RCC 7860 (cell line): ENCODE measurements around the gene ATP8B3.
"Not testable (repeated sequence)": the region's sequence is repeated elsewhere in the genome, so short reads cannot be mapped to it uniquely, and the experiment has no call there.

ENCODE experiments used
- DNase-seq: peaks from one replicate; pipeline ENCODE4 v3.0.0-alpha.2; 2015; ENCODE audit warnings: low spot score
- FAIRE-seq: peaks from 2 replicates; lab custom pipeline; 2012; peaks lifted over from hg19 to GRCh38; lab: Jason Lieb, UNC

ATP8B3 gene

DNA sequence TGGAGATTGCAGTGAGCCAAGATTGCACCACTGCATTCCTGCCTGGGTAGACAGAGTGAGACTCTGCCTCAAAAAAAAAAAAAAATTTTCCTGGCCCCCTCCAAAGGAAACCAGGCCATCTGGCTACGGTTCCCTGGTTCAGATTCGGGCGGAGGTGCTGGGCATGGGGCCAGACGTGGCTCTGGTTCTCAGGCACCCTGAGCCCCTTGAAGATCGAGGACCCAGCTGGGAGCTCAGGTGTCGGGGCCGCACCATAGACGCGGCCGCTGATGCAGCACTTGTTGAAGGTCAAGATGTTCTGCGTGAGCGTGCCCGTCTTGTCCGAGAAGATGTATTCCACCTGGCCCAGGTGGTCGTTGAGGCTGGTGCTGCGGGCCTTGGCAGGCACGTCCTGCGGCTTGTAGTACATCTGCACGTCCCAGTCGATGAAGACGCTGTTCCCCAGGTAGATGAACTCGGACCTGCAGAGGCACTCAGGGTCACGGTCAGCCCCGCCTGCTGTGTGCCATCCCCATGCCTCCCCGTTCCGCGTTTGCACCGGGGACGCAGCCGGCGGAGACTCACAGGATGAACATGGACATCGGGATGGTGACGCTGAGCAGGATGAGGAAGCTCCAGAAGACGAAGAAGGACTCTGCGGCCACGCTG lies 12.3 kb downstream of the ATP8B3 start:
- FAIRE-seq: no peak
- no peak for DNase-seq

DNA sequence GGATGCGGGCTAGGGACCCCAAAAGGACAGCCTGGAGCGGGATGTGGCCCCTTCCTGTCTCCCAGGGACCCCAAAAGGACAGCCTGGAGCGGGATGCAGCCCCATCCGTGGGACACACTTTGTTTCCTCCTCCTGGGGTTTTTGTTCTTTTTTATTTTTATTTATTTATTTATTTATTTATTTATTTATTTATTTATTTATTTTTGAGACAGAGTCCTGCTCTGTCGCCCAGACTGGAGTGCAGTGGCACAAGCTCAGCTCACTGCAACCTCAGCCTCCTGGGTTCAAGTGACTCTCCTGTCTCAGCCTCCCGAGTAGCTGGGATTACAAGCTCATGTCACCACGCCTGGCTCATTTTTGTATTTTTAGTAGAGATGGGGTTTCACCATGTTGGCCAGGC lies 14.8 kb downstream of the ATP8B3 start:
- not testable (repeated sequence) for FAIRE-seq, DNase-seq

DNA sequence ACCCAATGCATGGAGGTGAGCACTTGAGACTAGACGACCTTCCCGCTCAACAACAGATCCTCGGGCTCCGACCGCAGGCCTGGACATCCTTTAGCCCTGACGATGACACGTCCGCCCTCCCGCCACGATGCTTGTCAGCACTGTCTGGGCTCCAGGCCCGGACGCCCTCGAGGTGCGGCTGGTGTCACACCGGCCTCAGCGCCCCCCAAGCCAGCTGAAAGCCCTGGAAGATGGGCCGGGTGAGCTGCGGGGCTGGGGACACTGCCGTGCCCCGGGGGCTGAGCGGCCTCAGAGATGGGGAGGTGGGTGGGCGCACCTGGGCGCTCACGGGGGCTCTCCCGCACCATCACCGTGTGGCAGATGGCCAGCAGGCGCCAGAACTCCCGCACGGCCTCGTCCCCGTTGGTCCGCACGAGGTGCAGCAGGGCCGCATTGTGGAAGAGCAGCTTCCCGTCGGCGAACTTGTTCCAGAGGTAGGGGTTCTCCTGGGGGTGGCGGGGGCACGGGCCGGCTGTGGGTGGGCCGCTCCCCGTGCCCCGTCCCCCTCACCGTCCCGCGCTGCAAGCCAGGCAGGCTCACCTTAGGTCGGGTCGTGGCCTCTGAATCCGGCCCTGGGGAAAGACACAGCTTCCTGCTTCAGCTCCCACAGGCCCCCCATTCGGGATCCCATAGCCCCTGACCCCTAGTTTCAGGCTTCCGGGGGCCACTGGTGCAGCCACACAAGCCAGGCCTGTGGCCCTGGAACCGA lies 15.5 kb downstream of the ATP8B3 start:
- FAIRE-seq (no peak), DNase-seq (no peak)

DNA sequence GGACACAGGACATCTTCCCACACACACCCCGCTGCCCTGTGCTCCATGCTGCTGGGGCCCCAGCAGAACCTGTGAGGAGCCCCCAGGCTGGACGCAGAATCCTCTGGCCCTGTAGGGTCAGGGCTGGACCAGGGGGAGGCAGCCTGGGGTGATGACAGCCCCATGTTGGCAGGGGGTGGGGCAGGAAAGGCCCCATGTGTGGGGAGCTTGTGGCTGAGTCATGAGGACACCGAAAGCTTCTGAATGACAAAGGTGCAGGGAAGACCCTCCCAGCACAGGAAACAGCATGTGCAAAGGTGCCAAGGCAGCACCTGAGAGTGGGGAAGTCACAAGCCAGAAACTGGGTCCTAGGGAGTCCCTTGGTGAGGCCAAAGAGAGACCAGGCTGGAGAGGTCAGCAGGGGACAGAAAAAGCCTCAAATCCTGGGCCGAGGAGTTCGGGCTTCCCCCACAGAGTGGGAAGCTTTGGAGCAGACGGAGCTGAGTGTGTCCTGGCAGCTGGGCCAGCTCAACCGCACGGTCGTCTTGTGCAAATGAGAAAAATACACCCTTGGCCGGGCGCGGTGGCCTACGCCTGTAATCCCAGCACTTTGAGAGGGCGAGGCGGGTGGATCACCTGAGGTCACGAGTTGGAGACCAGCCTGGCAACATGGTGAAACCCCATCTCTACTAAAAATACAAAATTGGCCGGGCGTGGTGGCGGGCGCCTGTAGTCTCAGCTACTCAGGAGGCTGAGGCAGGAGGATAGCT lies 17.5 kb downstream of the ATP8B3 start:
- DNase-seq: no peak
- FAIRE-seq: no peak

DNA sequence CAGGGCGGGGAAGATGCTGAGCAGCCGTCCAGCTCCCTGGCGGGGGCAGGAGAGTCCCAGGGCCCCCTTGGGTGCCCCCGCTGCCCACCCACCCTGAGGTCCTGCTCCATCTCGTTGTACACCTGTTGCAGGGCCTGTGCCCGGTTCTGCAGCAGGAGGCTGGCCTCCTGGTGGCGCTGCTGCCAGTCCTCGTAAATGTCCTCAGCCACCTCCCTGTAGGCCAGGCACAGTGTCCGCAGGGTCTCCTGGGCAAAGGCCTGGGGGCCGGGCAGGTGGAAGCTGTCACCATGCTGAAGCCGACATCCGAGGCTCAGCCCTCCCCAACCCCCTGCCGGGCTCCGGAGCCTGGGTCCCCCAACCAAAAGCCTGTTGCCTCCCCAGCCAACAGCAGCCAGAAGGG lies 20.2 kb downstream of the ATP8B3 start:
- FAIRE-seq (no peak), DNase-seq (no peak)

DNA sequence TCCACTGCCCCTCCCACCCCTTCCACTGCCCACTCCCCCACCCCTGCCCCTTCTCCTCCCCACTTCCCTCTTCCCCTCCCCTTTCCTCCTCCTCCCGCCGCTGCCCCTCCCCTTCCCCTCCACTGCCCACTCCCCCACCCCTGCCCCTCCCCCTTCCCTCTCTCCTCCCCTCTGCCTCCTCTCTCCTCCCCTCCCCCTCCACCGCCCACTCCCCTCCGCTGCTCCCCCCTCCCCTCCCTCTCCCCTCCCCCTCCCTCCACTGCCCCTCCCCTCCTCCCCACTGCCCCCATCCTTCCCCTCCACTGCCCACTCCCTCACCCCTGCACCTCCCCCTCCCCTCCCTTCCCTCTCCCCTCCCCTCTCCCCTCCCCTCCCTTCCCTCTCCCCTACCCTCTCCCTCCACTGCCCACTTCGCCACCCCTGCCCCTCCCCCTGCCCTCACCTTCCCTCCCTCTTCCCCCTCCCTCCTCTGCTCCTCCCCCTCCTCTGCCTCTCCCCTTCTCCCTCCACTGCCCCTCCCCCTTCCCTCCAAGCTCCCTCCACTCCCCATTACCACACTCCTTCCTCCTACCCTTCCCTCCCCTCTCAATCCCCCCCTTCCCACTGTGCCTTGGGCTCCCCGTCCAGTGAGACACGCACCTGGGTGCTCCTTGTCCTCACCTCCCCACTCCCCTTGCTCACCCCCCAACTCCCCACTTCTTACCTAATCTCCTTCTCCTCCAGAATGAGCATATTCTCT lies 21.9 kb downstream of the ATP8B3 start:
- no peak for FAIRE-seq

DNA sequence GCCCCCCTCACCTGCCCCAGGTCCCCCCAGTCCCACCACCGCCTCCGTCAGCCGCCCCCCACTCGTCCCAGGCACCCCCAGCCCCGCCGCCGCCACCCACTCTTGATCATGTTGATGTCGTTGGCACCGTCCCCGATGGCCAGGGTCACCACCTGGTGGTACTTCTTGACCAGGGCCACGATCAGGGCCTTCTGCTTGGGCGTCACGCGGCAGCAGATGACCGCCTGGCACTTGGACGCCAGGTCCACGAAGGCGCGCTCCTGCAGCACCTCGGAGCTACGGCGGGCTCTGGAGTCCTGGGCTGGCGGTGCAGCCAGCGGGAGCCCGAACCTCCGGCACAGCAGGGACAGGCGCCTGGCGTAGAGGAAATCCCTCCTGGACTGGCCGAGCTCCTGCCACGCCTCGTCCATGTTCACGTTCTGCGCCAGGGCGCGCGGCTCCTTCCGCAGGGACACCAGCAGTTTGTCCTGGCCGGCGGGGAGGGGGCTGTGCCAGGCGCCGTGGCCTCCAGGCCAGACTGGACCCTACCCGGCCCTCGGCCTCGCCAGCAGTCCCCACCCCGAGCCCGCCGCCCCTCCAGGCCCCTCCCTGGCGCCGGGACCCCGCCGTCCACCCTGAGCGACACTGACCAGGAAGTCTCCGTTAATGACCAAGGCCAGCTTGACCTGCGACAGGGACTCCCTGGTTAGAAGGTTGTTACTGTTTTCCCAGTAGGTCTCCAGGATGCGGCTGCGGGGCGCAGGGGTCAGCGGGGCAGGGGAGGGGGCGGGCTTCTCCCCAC lies 22.6 kb downstream of the ATP8B3 start:
- FAIRE-seq (no peak), DNase-seq (no peak)

More for the DNA sequence above, 21.9 kb downstream of the ATP8B3 start:
- DNase-seq: no peak

DNA sequence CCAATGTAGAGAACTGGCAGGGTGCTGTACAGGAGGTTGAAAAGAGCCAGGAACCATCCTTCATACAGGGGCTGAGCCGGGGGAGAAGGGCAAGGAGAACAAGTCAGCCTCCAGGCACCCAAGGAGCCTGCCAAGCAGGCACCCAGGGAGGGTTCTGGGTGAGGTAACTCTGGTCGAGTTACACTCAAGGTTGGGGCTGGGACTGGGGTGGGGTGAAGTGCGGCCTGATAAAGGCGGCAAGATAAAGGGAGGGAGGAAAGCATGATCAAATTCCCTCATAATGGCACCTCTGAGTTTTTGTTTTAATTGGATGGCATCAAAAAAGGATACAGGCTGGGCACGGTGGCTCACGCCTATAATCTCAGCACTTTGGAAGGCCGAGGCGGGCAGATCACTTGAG lies 25.0 kb downstream of the ATP8B3 start:
- no peak for FAIRE-seq
- no peak for DNase-seq

DNA sequence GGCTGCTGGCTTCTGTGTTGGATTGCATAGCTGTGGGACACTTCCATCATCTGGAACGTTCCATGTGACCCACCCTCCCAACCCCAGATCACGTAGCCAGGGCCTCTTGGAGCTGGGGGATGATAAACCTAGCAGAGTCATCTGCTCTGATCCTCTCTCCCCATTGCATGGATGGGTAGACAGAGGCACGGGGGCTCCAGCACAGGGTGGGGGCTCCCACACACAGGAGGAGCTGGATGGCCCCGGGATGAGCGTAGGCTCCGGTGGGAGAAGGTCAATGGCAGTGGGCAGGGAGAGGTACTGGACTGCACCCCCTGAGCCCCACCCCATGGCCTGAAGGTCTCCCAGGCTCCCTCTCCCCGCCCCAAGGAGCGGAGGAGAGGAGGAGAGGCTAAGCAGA lies 25.4 kb downstream of the ATP8B3 start:
- FAIRE-seq (no peak), DNase-seq (no peak)

DNA sequence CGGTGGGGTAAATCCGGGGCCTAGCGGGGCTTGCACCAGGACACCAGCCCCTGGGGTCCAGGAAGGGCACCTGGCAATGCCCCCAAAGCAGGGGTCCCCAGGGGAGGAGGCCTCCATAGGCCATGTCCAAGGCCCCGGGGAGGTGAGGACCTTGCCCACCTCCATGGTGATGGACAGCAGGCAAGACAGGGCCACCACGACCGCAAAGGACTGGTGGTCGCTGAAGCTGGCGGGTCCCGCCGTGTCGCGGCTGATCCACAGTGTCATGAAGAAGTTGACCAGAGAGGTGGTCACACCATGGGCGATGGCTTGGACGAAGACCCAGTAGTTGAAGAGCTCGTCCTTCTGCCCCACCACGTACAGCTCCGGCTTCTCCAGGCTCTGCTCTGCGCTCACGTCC lies 26.8 kb downstream of the ATP8B3 start:
- DNase-seq (no peak), FAIRE-seq (no peak)

DNA sequence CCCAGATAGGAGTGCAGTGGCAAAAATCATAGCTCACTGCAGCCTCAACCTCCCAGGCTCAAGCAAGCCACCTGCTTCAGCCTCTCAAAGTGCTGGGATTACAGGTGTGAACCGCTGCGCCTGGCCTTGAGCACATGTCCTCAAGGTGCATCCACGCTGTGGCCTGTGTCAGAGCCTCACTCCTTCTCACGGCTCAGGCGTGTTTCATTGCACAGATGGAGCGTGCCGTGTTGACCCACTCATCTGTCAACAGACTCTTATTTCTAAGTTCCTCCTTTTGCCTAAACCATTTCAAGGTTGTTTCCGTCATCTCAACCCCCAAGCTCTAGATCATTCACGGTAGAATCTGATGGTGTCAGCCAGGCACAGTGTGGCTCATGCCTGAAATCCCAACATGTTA lies 28.2 kb downstream of the ATP8B3 start:
- FAIRE-seq (no peak), DNase-seq (no peak)

DNA sequence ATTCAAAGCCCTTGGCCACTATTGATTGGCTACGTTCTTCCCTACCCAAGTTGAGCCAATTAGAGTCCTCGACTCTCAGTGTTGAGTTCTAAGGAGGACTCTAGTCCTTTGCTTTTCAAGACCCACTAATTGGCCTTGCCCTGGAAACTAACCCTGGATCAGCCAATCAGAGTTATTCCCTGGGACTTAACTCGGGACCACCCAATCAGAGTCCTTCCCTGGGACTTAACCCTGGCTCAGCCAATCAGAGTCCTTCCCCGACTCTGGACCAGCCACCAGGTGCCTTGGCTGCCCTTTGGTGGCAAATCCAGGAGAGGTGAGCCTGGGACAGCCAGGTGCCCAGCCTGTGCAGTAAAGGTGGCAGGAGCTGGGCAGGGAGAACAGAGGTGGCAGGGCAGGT lies 28.7 kb downstream of the ATP8B3 start:
- FAIRE-seq (no peak), DNase-seq (no peak)

DNA sequence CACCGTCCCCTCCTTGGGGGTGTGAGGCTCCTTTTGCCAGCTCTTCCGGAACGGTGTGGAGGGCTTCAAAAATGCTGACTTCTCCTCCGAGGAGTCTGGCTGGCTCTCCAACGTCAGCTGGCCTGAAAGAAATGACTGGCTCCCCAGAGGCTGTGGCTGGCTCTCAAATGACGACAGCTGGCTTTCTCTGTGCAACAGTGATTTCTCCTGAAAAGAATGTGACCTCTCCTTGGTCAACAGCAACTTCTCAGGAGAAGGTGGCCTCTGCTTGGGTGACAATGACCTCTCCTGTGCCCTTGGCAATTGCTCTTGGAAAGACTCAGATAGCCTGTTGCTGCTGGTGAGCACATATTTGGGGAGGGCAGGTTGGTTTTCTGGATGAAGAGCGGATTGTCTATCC lies 29.6 kb downstream of the ATP8B3 start:
- no peak for DNase-seq
- FAIRE-seq: no peak

DNA sequence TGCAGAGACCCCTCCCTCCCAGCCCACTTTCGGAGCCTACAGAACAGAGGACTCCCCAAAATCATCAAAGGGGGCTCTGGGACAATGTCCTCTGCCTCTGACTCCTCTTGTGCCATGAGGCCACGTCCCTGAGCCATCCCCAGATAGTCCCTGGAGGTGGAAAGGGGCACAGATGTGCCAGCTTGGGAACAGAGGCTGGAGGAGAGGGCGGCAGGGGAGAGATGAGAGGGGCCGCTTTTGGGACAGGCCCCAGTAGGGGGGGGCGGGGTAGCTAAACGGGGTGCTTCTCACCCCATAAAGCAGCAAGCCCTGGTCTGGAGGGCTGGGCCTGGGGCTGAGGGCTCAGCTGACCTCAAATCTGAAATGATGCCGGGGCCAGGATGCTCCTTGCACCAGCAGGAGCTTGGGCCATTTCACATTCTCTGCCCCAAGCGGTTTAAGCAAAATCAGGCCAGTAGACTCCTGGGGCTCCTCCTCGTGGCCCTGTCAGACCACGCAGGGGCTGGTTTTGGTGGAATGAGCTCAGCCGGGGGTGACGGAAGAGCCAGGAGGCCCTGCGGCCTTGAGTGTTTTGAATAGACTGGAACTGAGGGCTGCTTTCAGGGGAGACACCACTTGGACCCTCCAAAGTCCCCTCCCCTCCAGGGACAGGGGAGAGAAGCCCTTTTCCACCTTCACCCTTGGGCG lies 31.7 kb downstream of the ATP8B3 start:
- FAIRE-seq (no peak), DNase-seq (no peak)

DNA sequence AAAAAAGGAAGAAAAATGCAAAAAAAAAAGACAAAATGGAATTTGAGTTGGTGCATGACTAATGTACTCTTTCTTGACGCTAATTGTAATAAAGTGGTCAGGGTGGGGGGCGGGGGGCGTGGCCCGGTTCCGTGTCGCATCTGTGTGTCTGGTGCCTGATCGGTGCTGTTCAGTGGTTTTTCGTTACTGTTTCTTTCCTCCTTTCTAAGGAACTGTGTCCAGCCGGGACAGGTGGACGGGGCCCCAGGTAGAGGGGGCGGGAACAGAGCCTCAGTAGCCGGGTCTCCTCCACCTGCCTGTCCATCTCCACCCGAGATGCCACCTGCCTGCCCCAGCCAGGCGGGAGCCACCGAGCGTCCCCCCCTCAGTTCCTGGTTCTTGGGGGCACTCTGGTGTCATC lies 32.5 kb downstream of the ATP8B3 start:
- FAIRE-seq (no peak), DNase-seq (no peak)

DNA sequence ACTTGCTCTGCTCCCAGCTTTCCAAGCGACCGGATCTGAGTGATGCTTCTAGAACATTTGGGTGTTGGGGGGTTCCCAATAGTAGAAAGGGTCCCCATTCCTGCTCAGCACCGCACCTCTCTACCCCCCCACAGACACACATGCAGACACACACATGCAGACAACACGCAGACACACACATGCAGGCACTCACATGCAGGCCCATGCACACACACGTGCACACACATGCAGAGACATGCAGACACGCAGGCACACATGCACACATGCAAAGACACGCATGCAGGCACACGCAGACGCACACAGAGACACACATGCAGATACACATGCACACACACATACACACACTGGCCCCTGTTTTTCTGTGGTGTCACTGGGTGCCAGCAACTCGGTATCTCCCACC lies 34.9 kb downstream of the ATP8B3 start:
- DNase-seq (no peak), FAIRE-seq (no peak)

DNA sequence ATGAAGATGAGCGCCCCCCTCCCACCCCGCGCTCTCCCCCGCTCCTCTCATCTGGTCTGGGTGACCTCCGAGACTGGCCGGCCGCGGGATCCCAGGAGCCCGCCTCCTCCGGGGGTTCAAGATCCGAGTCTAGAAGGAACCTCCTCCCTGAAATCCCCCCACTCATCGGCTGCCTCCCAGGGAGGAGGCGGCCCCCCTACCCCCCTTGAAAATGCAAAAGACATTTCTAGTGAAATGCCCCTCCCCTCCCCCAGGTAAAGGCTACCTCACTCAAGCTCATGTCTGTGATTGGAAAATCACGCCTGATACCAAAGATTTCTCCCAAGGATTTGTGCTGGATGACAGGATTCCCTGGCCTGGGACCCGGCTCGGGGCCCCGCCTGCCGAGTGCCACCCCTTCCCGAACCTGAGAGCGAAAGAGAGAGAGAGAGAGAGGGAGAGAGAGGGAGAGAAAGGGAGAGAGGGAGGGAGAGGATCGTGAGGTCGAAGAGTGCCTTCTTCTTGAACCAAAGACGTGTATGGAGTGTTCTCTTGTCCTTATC lies 35.4 kb downstream of the ATP8B3 start:
- DNase-seq (no peak), FAIRE-seq (no peak)

DNA sequence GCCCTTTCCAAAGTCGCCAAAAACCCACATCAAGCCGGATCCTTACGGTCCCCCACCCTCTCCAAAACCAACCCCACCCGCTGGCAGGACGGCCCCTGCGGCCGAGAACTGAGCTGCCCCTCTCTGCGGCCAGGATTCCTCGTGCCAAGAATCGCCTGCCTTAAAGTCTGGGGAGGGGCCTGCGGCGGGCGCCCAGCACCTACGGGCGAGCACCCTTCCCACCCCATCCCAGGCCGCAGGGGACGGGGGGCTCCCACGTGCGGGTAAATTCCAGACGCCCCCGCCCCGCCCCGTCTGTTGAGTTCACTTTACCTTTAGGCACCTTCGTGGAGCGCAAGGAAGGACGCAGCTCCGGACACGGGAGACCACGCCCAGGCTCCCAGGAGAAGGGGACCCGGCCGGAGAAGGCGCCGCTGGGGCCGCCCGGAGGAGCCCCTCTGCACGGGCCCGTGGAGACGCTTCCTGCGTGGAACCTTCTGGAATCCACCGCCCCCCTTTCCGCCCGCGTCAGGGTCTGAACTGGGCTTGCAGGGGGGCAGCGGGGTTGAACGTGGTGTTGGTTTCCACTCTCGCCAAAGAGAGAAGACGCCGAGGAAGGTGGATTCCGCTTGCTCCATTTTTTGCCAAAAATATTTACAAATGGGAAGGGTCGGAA lies 36.0 kb downstream of the ATP8B3 start:
- FAIRE-seq (no peak), DNase-seq (no peak)
